ENCODE measurements around the gene BICRA. TPM values are rescaled to one million over a fixed set of nuclear protein-coding genes. Genes with fewer than 3 reads are reported as not detected.

The BICRA gene
- total RNA-seq, 1 donor from 2014 or later: 5.2 TPM

DNA sequence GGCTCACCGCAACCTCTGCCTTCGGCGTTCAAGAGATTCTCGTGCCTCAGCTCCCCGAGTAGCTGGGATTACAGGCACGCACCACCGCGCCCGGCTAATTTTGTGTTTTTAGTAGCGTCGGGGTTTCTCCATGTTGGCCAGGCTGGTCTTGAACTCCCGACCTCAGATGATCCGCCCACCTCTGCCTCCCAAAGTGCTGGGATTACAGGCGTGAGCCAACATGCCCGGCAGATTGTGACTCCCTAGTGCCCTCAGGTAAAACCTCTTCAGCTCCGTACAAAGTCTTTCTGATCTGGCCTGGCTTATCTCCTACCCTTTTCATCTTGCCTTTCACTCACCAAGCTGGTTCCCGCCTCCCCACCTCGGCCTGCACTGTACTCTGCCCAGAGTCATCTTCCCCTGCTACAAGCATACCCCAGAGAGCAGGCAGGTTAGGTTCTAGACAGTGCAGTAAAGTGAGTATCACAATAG is 15.0 kb downstream of the BICRA start:
- intact Hi-C loops (cut with DNase I): no loop called here
- Histone ChIP-seq H3K36me3 (no peaks in the 10 kb centered on the region), H3K9me3 (no peaks in the 10 kb centered on the region), H3K4me3 (no peak overlapping the region), H3K27me3 (no peaks in the 10 kb centered on the region), H3K27ac (no peak overlapping the region), H3K4me1 (peaks cover 56% of the 10 kb centered on the region)
- DNase-seq (ENCODE audit: extremely low spot score in 2 of 2): no peak
- TF ChIP-seq POLR2AphosphoS5 (IDR thresholded peaks at IDR 0.05; ENCODE audit: insufficient read depth in 1 of 2, low read depth in 1 of 2) (no peak), POLR2A (IDR thresholded peaks at IDR 0.05) (no peak)
- TF ChIP-seq, protein P1, sequence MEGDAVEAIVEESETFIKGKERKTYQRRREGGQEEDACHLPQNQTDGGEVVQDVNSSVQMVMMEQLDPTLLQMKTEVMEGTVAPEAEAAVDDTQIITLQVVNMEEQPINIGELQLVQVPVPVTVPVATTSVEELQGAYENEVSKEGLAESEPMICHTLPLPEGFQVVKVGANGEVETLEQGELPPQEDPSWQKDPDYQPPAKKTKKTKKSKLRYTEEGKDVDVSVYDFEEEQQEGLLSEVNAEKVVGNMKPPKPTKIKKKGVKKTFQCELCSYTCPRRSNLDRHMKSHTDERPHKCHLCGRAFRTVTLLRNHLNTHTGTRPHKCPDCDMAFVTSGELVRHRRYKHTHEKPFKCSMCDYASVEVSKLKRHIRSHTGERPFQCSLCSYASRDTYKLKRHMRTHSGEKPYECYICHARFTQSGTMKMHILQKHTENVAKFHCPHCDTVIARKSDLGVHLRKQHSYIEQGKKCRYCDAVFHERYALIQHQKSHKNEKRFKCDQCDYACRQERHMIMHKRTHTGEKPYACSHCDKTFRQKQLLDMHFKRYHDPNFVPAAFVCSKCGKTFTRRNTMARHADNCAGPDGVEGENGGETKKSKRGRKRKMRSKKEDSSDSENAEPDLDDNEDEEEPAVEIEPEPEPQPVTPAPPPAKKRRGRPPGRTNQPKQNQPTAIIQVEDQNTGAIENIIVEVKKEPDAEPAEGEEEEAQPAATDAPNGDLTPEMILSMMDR (IDR thresholded peaks at IDR 0.05): no peak

DNA sequence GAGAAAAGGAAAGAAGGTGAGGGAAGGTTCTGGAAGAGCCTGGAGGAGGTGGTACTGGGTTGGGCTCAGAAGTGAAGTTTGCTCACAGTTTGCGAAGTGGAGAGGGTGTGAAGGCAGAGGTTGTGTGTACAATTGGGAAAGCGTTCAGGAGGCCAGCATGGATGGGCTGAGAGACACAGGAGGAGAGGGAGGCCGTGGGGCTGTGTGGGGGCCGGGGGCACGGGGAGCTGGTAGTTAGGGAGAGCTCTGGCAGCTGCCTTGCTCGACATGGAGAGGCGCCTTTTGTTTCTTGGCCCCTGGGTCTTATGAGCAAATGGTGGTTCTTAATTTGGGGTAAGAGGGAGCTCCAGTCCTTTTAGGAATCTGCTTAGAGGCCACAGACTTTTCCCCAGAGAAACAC is 16.7 kb downstream of the BICRA start:
- no peaks in the 10 kb centered on the region for H3K9me3 ChIP-seq
- H3K27me3 ChIP-seq: no peaks in the 10 kb centered on the region
- no peak for DNase-seq (ENCODE audit: extremely low spot score in 2 of 2)
- H3K4me3 ChIP-seq: no peak overlapping the region
- peaks cover 49% of the 10 kb centered on the region for H3K4me1 ChIP-seq
- H3K27ac ChIP-seq: peak overlapping the region; percentile 48
- TF ChIP-seq, protein P1 (IDR thresholded peaks at IDR 0.05): no peak
- TF ChIP-seq POLR2AphosphoS5 (IDR thresholded peaks at IDR 0.05; ENCODE audit: insufficient read depth in 1 of 2, low read depth in 1 of 2): no peak
- TF ChIP-seq POLR2A (IDR thresholded peaks at IDR 0.05): no peak
- H3K36me3 ChIP-seq: no peaks in the 10 kb centered on the region
- intact Hi-C loops (cut with DNase I): no loop called here

DNA sequence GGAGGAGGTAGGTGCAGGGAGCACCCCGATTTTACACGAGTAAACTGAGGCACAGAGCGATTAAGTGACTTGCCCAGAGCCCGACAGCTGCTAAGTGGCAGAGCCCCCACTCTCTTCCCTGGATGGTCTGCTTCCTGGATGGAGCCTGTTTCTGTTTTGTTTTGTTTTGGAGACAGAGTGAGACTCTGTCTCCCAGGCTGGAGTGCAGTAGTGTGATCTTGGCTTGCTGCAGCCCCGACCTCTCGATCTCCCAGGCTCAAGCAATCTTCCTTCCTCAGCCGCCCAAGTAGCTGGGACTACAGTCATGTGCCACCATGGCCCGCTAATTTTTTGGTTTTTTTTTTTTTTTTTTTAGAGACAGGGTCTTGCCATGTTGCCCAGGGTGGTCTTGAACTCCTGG is 17.3 kb downstream of the BICRA start:
- H3K9me3 ChIP-seq: no peaks in the 10 kb centered on the region
- no peak for DNase-seq (ENCODE audit: extremely low spot score in 2 of 2)
- peak overlapping the region; percentile 48 for H3K27ac ChIP-seq
- no peaks in the 10 kb centered on the region for H3K36me3 ChIP-seq
- intact Hi-C loops (cut with DNase I): no loop called here
- H3K4me3 ChIP-seq: no peak overlapping the region
- no peaks in the 10 kb centered on the region for H3K27me3 ChIP-seq
- no peak for TF ChIP-seq POLR2A (IDR thresholded peaks at IDR 0.05)
- no peak for TF ChIP-seq POLR2AphosphoS5 (IDR thresholded peaks at IDR 0.05; ENCODE audit: insufficient read depth in 1 of 2, low read depth in 1 of 2)
- peaks cover 49% of the 10 kb centered on the region for H3K4me1 ChIP-seq

DNA sequence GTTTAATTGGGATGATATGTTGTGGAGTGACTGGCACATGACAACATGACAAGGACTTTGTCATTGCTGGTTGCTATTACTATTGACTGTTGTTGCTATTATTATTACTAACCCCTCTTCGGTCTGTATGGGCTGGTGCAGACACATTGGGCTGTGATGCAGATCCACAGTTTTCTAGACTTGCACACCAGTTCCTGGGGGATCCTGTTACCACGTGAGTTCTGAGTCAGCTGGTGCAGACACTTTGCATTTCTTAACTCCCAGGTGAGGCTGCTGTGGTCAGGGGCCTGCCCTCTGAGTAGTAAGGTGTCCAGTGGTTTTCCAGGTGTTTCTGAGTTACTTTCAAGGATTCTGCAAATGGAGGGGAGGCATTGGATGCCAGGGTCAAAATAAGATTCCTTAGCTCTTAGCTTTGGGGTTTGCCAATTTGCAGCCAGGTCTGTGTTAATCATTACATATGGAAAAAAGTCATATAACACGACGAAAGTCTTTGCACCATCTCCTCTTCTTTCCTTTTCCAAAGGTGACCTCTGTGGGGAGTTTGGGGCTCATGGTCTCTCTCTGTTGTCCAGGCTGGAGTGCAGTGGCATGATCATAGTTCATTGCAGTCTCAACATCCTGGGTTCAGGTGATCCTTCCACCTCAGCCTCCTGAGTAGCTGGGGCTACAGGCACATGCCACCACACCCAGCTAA is 19.3 kb downstream of the BICRA start:
- H3K36me3 ChIP-seq: no peaks in the 10 kb centered on the region
- H3K9me3 ChIP-seq: no peaks in the 10 kb centered on the region
- H3K4me3 ChIP-seq: no peak overlapping the region
- intact Hi-C loops (cut with DNase I): no loop called here
- no peak for DNase-seq (ENCODE audit: extremely low spot score in 2 of 2)
- H3K27me3 ChIP-seq: no peaks in the 10 kb centered on the region
- no peak overlapping the region for H3K27ac ChIP-seq
- peaks cover 67% of the 10 kb centered on the region for H3K4me1 ChIP-seq
- no peak for TF ChIP-seq POLR2AphosphoS5 (IDR thresholded peaks at IDR 0.05; ENCODE audit: insufficient read depth in 1 of 2, low read depth in 1 of 2)
- TF ChIP-seq POLR2A (IDR thresholded peaks at IDR 0.05): no peak
- TF ChIP-seq, protein P1 (IDR thresholded peaks at IDR 0.05): no peak

DNA sequence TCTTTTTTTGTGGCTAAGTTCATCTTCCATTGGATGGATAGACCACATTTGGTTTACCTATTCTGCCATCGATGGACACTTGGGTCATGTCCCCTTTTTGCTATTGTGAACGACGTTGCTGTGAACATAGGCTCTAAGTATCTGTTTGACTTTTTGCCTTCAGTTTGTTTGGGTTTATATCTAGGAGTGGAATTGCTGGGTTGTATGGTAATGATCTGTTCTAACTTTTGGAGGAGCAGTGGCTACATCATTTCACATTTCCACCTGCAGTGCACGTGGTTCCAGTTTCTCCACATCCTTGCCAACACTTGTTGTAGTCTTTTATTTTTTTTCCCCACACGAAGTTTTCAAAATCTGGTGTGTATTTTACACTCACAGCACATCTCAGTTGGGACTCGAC is 21.7 kb downstream of the BICRA start:
- no peak overlapping the region for H3K4me3 ChIP-seq
- H3K9me3 ChIP-seq: no peaks in the 10 kb centered on the region
- H3K27me3 ChIP-seq: no peaks in the 10 kb centered on the region
- H3K4me1 ChIP-seq: peaks cover 58% of the 10 kb centered on the region
- no peaks in the 10 kb centered on the region for H3K36me3 ChIP-seq
- no peak for DNase-seq (ENCODE audit: extremely low spot score in 2 of 2)
- H3K27ac ChIP-seq: no peak overlapping the region
- TF ChIP-seq, protein P1 (IDR thresholded peaks at IDR 0.05): no peak
- no peak for TF ChIP-seq POLR2A (IDR thresholded peaks at IDR 0.05)
- TF ChIP-seq POLR2AphosphoS5 (IDR thresholded peaks at IDR 0.05; ENCODE audit: insufficient read depth in 1 of 2, low read depth in 1 of 2): no peak
- intact Hi-C loops (cut with DNase I): no loop called here

Measured in vagina (tissue), 2 donors.